GM21529 (cell line): Measurements from ENCODE around the gene BMERB1.
"Not testable (repeated sequence)": the region's sequence is repeated elsewhere in the genome, so short reads cannot be mapped to it uniquely, and the experiment has no call there.

Source experiments
- ATAC-seq: cut with Tn5 transposase; IDR thresholded peaks from one replicate; pipeline ENCODE4 v1.9.1; 2021; ENCODE audit not compliant: unreplicated experiment

Gene BMERB1

GRCh38 chr16:15422222-15422621 is 12.2 kb upstream of the BMERB1 start:
- ATAC-seq, result no peak

DNA sequence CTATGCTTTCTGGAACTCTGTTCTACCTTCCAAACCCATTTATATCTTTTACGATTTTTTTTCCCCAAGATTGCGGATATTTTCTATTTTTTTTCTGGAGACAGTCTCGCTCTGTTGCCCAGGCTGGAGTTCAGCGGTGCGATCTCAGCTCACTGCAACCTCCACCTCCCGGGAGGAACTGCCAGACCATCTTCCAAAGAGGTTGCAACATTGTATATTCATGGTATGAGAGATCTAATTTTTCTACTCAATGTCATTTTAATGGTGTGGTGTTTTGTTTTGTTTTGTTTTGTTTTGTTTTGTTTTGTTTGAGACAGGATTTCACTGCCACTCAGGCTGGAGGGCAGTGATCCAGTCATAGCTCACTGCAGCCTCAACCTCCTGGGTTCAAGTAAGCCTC is 8.5 kb upstream of the BMERB1 start:
- no peak for ATAC-seq

DNA sequence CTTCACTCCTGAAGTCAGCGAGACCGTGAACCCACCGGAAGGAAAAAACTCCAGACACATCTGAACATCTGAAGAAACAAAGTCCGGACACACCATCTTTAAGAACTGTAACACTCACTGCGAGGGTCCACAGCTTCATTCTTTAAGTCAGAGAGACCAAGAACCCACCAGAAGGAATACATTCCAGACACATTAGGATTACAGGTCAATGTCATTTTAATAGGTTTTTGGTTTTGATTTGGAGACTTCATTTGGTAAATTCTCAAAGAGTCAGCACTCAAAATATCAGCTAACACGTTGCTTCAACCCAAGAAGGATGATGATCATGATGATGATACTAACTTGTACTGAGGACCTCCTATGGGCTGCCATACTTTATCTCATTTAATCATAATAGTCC is 7.6 kb upstream of the BMERB1 start:
- no peak for ATAC-seq

- no peak for ATAC-seq
Observed at GRCh38 chr16:15427648-15428239, 6.6 kb upstream of the BMERB1 start.

DNA sequence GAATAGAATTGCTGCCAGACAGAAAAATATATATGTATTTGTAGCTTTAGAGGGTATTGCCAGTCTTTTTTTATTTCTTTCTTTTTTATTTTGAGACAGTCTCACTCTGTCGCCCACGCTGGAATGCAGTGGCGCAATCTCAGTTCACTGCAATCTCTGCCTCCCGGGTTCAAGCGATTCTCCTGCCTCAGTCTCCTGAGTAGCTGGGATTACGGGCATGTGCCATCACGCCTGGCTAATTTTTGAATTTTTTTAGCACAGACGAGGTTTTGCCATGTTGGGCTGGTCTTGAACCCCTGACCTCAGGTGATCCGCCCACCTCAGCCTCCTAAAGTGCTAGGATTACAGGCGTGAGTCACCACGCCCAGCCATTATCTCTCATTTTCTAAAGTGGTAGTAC is 3.5 kb upstream of the BMERB1 start:
- not testable (repeated sequence) for ATAC-seq

GRCh38 chr16:15434079-15434424 is 336 bp upstream of the BMERB1 start:
- no peak for ATAC-seq

- ATAC-seq, result no peak
Observed at GRCh38 chr16:15435216-15435864, 952 bp downstream of the BMERB1 start.

DNA sequence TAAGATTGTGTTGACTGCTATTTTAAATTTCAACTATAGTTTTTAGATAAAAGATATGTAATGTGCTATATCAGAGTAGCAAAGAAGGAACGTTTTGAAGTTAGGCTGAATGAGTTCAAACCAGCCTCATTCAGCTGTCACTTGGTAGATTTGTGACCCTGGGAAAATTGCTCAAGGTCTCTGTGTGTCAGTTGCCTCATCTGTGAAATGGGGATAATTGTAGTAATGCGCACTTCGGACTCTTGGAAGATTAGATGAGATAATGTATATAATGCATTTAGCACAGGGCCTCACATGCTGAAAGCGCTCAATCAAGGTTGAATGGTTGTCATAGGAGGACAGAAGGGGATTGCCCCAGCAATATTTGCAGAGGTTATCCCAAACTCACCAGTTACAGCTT is 4.7 kb downstream of the BMERB1 start:
- no peak for ATAC-seq

- ATAC-seq, result no peak
Observed at GRCh38 chr16:15439521-15439920, 5.1 kb downstream of the BMERB1 start.

GRCh38 chr16:15440852-15441251 is 6.5 kb downstream of the BMERB1 start:
- ATAC-seq, result no peak

GRCh38 chr16:15442140-15442539 is 7.8 kb downstream of the BMERB1 start:
- ATAC-seq, result not testable (repeated sequence)

- ATAC-seq, result no peak
Observed at GRCh38 chr16:15443753-15444152, 9.4 kb downstream of the BMERB1 start.

- ATAC-seq, result no peak
Observed at GRCh38 chr16:15444264-15444663, 9.9 kb downstream of the BMERB1 start.

GRCh38 chr16:15445450-15445849 is 11.1 kb downstream of the BMERB1 start:
- ATAC-seq, result no peak

GRCh38 chr16:15446901-15447300 is 12.5 kb downstream of the BMERB1 start:
- no peak for ATAC-seq

GRCh38 chr16:15450624-15451023 is 16.2 kb downstream of the BMERB1 start:
- no peak for ATAC-seq

- ATAC-seq, result no peak
Observed at GRCh38 chr16:15451098-15451731, 16.8 kb downstream of the BMERB1 start.

DNA sequence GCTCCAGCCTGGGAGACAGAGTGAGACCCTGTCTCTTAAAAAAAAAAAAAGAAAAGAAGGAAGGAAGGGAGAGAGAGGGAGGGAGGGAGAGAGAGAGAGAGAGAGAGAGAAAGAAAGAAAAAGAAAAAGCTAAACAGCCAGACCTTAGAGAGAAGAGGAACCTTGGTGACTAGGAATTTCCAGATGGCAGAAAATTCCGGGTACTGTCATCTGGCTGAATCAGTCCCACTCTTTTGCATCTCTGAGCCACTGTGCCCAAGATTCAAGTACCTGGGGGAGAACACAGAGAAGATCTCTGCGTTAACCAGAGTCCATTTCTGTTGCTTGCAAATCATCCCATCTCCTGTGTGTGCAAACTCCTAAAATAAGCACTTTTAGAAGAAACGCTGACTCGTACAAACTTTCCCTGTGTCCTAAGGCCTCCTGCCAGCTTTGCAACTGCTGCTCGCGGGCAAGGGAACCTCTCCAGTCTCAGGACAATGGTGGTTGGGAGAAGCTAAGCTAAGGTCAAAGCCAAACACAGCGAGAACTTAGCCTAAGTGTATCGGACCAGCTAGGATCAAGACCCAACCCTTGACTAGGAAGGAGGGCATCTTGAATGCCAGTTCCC is 18.0 kb downstream of the BMERB1 start:
- ATAC-seq, result no peak

DNA sequence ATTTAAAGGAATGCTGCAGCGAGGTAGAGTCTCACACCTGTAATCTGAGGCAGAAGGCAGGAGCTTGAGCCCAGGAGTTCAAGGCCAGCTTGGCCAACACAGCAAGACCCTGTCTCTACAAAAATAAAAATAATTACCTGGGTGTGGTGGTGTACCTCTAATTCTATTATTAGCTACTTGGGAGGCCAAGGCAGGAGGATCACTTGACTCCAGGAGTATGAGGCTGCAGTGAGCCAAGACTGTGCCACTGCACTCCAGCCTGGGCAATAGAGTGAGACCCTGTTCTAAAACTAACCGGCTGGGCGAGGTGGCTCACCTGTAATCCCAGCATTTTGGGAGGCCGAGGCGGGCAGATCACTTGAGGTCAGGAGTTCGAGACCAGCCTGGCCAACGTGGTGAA is 18.9 kb downstream of the BMERB1 start:
- not testable (repeated sequence) for ATAC-seq

GRCh38 chr16:15454933-15455332 is 20.5 kb downstream of the BMERB1 start:
- not testable (repeated sequence) for ATAC-seq

GRCh38 chr16:15457400-15457799 is 23.0 kb downstream of the BMERB1 start:
- no peak for ATAC-seq

GRCh38 chr16:15457958-15458357 is 23.6 kb downstream of the BMERB1 start:
- ATAC-seq, result no peak
